Ovary (tissue), 3 donors: ENCODE results near the gene STX11.

Source experiments
- EP300 ChIP-seq: sonication (generic); formaldehyde crosslinking; IDR thresholded peaks from one replicate; pipeline ENCODE4 v1.6.1; 2017; ENCODE audit warnings: antibody characterized with exemption
- TF ChIP-seq, protein P1 (sequence below), 3 donors: fragments of 450-650 bp in 2 of 3; fragments of 200-600 bp in 1 of 3; IDR thresholded peaks; one replicate each; pipeline versions ENCODE4 v1.5.1 to v1.8.0; 2016 to 2022; ENCODE audit warnings: antibody characterized with exemption in 3 of 3, mild to moderate bottlenecking in 1 of 3
- donor health status: DM: no; HTN: no; CAD: no.

- TF ChIP-seq, protein P1, sequence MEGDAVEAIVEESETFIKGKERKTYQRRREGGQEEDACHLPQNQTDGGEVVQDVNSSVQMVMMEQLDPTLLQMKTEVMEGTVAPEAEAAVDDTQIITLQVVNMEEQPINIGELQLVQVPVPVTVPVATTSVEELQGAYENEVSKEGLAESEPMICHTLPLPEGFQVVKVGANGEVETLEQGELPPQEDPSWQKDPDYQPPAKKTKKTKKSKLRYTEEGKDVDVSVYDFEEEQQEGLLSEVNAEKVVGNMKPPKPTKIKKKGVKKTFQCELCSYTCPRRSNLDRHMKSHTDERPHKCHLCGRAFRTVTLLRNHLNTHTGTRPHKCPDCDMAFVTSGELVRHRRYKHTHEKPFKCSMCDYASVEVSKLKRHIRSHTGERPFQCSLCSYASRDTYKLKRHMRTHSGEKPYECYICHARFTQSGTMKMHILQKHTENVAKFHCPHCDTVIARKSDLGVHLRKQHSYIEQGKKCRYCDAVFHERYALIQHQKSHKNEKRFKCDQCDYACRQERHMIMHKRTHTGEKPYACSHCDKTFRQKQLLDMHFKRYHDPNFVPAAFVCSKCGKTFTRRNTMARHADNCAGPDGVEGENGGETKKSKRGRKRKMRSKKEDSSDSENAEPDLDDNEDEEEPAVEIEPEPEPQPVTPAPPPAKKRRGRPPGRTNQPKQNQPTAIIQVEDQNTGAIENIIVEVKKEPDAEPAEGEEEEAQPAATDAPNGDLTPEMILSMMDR (IDR thresholded peaks at IDR 0.05): no peak
- no peak for TF ChIP-seq EP300
These were observed 47.2 kb upstream of the STX11 start for GRCh38 chr6:144103026-144103563.
